NCI-H69 (cell line): Measurements from ENCODE around the gene KLC3.

Experiments
- DNase-seq: peaks from one replicate; lab custom pipeline; 2025; lab: John Stamatoyannopoulos, UW

KLC3 gene

DNA sequence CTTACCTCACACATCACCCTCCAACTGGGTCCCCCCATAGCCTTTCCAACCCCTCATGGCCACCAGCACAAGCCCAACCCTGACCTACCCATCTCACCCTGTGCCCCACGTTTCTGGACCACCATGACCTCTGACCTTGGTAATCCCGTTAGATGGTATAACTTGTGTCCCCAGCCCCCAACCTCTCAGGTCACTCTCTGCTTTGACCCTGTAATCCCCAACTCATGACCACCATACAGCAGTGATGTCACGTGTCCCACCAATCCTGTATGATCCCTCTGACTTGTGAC is 8.5 kb downstream of the KLC3 start:
- no peak for DNase-seq

DNA sequence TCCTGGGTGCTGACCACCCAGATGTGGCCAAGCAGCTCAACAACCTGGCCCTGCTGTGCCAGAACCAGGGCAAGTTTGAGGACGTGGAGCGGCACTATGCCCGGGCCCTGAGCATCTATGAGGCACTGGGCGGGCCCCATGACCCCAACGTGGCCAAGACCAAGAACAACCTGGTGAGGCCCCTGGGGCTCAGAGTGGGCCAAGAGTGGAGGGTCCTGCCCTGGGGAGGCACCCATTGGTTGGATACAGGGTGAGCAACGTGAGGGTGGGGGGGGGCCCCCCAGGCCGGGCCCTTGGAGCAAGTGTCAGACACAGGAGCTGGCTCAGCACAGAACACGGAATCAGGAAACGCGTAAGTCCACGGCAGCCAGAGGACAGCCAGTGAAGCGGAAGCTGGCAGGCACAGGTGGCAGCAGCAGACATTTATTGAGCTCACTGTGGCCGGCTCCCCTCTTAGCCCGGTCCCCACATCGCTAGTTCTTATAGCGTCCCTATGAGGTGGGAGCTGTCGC is 8.9 kb downstream of the KLC3 start:
- no peak for DNase-seq

- DNase-seq, result no peak
Observed at GRCh38 chr19:45350477-45351058, 10.0 kb downstream of the KLC3 start.

DNA sequence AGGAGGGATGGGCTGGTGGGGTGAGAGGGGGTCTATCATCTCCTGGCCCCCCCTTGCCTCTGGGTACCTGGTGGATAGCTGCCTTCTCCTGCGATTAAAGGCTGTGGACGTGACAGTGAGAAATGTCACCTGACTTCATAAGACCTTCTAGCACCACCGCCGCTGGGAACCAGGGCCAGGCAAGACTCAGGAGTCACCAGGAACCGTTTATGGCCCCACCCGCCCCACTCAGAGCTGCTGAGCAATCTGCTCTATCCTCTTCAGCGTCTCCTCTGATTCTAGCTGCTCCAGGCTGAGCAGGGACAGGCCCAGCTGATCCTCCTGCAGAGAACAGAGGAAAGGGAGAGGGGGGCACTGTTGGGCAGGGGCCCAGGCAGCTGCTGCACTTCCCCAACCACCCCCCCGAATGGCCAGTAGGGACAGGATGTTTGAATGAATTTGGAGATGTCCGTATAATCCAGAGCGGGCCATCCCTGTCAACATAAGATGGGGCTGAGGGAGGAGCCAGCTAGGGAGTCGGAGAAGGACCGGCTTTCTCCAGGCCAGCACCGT is 10.9 kb downstream of the KLC3 start:
- no peak for DNase-seq

DNA sequence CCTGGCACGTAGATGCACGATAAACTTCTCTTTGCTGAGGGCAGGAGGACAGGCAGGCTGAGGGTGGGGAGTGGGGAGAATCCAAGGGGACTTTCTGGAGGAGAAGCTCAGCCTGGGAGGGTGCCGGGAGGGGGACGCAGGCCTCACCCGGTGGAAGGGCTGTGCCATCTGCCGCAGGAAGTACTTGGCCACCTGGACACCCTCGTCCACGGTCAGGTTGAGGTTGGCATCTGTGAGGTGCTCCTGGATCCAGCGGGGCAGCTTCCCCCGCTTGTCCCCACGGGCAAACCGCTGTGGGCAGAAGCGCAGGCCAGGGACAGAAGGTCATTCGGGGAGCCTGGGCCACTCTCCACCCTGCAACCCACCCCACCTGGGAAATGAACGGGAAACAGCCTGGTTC is 11.5 kb downstream of the KLC3 start:
- DNase-seq, result no peak

- no peak for DNase-seq
Observed at GRCh38 chr19:45352471-45352870, 11.9 kb downstream of the KLC3 start.

DNA sequence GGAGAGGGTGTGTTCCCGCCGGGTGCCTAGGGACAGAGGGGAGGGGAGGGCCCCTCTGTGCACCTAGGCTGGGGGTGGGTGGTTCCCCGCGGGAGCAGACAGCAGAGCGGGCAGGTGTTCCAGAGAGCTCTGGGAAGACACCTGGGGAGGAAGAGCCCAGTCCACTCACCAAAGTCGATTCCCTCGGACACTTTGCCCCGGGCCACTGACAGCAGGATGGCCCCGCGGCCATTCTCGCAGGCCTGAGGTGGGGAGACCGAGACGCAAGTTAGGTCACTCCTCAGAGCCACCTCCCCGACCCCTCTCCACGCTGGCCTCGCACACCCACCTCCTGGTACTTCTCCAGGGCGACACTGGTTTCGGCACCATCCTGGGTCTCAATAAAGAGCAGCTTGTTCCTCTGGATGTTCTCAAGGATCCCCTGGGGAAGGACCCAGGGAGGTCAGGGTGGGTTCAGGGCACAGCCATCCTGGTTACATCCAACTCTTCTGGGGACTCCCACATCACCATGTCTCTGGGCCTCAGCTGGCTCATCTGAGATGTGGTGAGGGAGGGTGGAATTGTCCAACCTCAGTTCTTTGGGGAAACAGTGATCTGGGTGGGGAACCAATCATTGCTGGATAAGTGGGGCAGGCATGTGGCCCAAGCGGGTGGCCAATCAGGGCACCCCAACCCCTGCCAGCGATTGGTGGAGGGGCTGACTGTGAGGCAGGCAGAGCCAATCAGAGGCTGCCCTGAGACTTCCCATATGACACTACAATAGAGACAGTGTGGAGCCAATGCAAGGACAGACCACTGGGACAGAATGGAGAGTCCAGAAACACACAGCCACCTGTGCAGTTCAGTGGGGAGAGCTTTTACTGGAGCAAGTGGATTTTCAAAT is 12.6 kb downstream of the KLC3 start:
- no peak for DNase-seq

DNA sequence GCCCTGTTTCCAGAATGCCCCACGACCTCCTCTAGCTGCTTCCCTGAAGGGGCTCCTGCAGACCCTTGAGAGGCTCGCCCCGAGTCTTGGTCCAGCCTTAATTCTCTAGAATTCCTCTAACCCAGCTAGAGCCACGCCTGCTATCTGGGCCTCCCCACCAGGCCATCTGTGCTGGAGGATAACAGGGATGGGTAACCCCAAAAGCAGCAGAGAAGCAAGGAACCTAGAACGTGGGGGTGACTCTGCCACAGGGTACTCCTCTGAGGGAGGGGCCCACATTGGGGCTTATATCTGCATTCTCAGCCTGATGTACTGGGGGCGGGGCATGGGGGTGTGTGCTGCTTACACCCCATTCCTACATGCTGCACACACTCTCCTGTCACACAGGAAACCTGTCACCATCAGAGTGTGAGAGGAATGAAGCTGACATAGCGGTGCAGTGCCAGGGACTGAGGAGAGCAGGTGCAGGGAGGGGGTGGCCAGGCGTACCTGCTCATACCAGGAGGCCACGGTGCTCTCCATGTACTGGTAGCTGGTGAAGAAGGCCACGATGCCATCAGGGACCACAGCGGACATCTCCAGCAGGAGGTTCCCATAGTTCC is 13.8 kb downstream of the KLC3 start:
- DNase-seq, result no peak

DNA sequence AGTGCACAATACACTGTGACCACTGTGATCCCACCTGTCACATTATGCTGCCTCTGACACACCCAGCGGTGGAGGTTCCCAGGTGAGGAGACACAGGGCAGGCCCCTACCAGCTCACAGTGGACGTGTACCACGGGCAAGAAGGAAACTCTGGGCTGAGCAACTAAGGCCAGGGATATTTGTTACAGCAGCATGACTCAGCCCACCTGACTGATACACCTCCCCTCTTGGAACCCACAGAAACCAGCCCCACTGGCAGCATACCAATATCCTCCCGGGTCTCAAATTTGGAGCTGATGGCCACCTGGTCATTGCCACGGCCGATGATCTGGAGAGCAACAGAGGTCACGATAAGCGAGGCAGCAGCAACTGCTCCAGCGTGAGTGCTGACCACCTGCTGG is 14.9 kb downstream of the KLC3 start:
- DNase-seq, result no peak

- no peak for DNase-seq
Observed at GRCh38 chr19:45355910-45356309, 15.4 kb downstream of the KLC3 start.

DNA sequence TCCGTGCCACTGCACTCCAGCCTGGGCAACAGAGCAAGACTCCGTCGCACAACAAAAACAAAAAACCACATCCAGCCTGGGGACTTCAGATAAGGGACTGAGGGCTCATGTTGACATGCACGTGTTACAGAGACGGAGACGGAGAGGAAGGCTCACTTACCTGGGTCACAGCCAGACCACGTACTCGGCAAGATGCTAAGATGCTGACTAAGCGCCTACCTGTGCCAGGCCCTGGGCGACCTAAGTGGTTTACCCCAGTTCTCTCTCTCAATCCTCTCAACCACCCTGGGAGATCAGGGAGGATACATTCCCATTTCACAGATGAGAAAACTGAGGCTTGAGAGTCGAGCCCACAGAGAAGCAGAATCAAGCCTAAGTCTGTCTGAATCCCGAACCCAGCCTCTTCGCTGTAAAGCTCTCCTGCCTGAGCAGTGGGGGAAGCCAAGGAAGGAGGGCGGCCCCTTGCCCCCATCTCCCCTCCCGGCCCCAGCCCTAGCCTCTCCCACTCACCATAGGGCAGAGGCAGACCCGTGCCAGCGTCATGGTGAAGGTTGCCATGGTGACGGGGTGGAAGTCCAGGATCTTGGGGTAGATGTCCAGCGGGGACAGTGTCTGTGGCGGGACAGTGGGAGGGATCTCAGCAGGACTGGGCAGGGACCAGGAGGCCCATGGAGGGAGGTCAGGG is 16.4 kb downstream of the KLC3 start:
- DNase-seq, result no peak

DNA sequence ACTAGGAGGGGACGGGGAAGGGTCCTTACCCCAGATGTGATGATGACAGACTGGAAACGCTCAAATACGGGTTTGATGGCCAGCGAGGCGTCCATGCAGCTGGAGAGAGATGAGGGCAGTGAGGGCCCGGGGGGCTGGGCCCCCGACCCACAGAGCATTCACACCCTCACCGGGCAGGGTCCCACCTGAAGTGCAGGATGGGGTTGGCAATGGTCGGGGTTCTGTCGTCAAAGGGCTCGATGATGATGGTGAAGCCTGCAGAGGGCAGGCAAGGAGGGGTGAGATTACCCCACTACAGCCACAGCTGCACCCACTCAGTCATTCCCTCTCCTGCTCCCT is 16.9 kb downstream of the KLC3 start:
- DNase-seq, result no peak

GRCh38 chr19:45358213-45358792 is 17.8 kb downstream of the KLC3 start:
- DNase-seq, result no peak

GRCh38 chr19:45361608-45362007 is 21.1 kb downstream of the KLC3 start:
- no peak for DNase-seq

GRCh38 chr19:45362291-45362690 is 21.7 kb downstream of the KLC3 start:
- DNase-seq, result no peak

GRCh38 chr19:45363861-45364459 is 23.4 kb downstream of the KLC3 start:
- no peak for DNase-seq

DNA sequence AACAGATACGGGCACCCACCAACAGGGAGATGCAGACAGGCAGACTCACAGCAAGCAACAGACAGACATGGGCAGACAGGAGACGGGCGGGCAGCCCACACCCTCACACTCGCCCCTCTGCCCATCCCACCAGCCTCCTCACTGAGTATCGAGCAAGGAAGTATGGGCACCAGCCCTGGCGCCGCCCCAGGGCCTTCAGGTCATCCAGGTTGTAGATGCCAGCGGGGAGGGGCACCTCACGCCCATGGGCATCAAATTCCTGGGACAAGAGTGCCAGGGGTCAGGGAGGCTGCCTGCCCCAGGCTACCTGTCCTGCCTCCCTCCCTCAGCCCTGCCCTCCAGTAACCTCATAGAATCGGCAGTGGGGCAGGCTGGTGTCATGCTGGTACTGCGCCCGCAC is 24.1 kb downstream of the KLC3 start:
- no peak for DNase-seq

DNA sequence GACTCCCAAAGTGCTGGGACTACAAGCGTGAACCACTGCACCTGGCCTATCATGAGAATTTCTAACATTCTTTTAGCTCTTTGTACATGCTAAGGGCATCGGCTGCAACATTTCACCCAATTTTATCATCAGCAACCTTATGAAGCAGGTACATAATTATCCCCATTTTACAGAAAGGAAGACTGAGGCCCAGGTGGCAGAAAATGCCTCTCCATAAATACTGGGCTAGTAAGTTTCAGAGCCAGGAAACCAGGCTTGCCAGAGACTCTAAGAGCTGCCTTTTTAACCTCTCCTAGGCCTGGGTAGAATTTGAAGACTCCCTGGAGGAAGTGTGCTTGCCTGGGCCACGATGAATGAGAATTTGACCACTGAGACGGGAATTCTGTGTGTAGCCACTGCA is 27.6 kb downstream of the KLC3 start:
- DNase-seq, result no peak

GRCh38 chr19:45368737-45369340 is 28.3 kb downstream of the KLC3 start:
- peak; percentile 17 for DNase-seq

GRCh38 chr19:45370410-45371204 is 30.1 kb downstream of the KLC3 start, which contains the start of gene ERCC2:
Gene ERCC2 (minus strand): TSS chr19:45370573. CDS start chr19:45370540, 33 bp downstream.
- peak; percentile 99 for DNase-seq
